ENCODE results near the gene MEIKIN. TPM values are rescaled to one million over a fixed set of nuclear protein-coding genes. Genes with fewer than 3 reads are reported as not detected.

Gene MEIKIN
- total and polyA plus RNA-seq, 2 of the 13 experiments (the other 11 are each of a cell fraction or from before 2014, with no cell fraction given) = not detected

GRCh38 chr5:131991593-131992324 is 46.3 kb upstream of the MEIKIN start:
- intact Hi-C loops (cut with micrococcal nuclease; ENCODE audit: unreplicated experiment) = no loop called here
- H3K9ac ChIP-seq (ENCODE audit: insufficient read depth, low read depth, low read length) = no peak overlapping the region
- in situ Hi-C loops (cut with HindIII; ENCODE audit: extremely low pct_ligation_motif_present, low pct_unique_long_range_greater_than_20kb) = no loop called here
- 87% methylated on average over 9 of the region's 10 CpGs for WGBS (ENCODE audit: low lambda C conversion rate)
- no peak overlapping the region for H2AFZ ChIP-seq (ENCODE audit: low read length)
- BruUV-seq (replicated peaks) = no TSS peak
- no peak for FAIRE-seq
- ATAC-seq = no peak
- no peaks in the 10 kb centered on the region for H4K20me1 ChIP-seq (ENCODE audit: insufficient read depth, low read length)
- H3K4me3 ChIP-seq (replicated peaks in 1 of 3; ENCODE audit: insufficient read depth in 1 of 3, low read depth in 2 of 3, low read length in 3 of 3) = no peak overlapping the region
- no peaks in the 10 kb centered on the region for H3K9me3 ChIP-seq (ENCODE audit: low read length)
- peaks cover 44% of the 10 kb centered on the region for H3K4me1 ChIP-seq (ENCODE audit: insufficient read depth, low read length)
- no peak for DNase-seq (ENCODE audit: low spot score)
- no peaks in the 10 kb centered on the region for H3K27me3 ChIP-seq (ENCODE audit: control insufficient read depth in 1 of 2, insufficient read depth in 2 of 2, low read length in 2 of 2)
- H3K36me3 ChIP-seq (replicated peaks in 1 of 2; ENCODE audit: control insufficient read depth in 1 of 2, insufficient read depth in 2 of 2, low read length in 2 of 2) = no peaks in the 10 kb centered on the region
- CTCF ChIA-PET (ENCODE audit: low intra/inter-chr PET ratio, low total read pairs) = no interaction called here
- H3K79me2 ChIP-seq (ENCODE audit: insufficient read depth, low read length) = no peaks in the 10 kb centered on the region
- POLR2A ChIA-PET = no interaction called here
- no peak overlapping the region for H3K4me2 ChIP-seq (ENCODE audit: low read depth, low read length)
- H3K27ac ChIP-seq (ENCODE audit: extremely low read length, insufficient read depth, low read length) = no peak overlapping the region
- TF ChIP-seq ZNF143 (CRISPR knock-in tag; IDR thresholded peaks at IDR 0.05) (no peak), SNRNP70 (IDR thresholded peaks at IDR 0.05; ENCODE audit: low read depth, low read length) (no peak), HOXA5 (CRISPR knock-in tag; IDR thresholded peaks at IDR 0.05) (no peak), MEIS1 (CRISPR knock-in tag; IDR thresholded peaks at IDR 0.05; ENCODE audit: borderline replicate concordance) (no peak), JUND (CRISPR knock-in tag; IDR thresholded peaks at IDR 0.05) (no peak), NFATC3 (CRISPR knock-in tag; IDR thresholded peaks at IDR 0.05) (no peak), EP300 (IDR thresholded peaks at IDR 0.05; ENCODE audit: low read depth in 2 of 2, low read length in 2 of 2) (no peak), EP300 (CRISPR knock-in tag; IDR thresholded peaks at IDR 0.05; ENCODE audit: borderline replicate concordance) (no peak), KIAA2018 (CRISPR knock-in tag; IDR thresholded peaks at IDR 0.05; ENCODE audit: borderline replicate concordance) (no peak), CEBPZ (IDR thresholded peaks at IDR 0.05; ENCODE audit: low read length) (no peak)
